HG03175 (cell line): Measurements from ENCODE around the gene PRSS38.

ENCODE experiments used
- ATAC-seq: cut with Tn5 transposase; IDR thresholded peaks from one replicate; pipeline ENCODE4 v1.9.1; 2021; ENCODE audit warnings: mild to moderate bottlenecking, moderate library complexity; ENCODE audit not compliant: unreplicated experiment

The PRSS38 gene

GRCh38 chr1:227894831-227895451 lies 79.5 kb downstream of the PRSS38 start:
- ATAC-seq, result no peak
